NCI-H510A treated with DMSO at 0.1 percent for 48 hours (cell line): ENCODE measurements around the gene RFXAP.
A peak's percentile ranks its signal among the peaks of the same experiment; 100 is the strongest.
"Not testable (repeated sequence)": the region's sequence is repeated elsewhere in the genome, so short reads cannot be mapped to it uniquely, and the experiment has no call there.

Experiments used
- DNase-seq: peaks from one replicate; lab custom pipeline; 2025; lab: John Stamatoyannopoulos, UW

RFXAP gene, protein sequence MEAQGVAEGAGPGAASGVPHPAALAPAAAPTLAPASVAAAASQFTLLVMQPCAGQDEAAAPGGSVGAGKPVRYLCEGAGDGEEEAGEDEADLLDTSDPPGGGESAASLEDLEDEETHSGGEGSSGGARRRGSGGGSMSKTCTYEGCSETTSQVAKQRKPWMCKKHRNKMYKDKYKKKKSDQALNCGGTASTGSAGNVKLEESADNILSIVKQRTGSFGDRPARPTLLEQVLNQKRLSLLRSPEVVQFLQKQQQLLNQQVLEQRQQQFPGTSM

DNA sequence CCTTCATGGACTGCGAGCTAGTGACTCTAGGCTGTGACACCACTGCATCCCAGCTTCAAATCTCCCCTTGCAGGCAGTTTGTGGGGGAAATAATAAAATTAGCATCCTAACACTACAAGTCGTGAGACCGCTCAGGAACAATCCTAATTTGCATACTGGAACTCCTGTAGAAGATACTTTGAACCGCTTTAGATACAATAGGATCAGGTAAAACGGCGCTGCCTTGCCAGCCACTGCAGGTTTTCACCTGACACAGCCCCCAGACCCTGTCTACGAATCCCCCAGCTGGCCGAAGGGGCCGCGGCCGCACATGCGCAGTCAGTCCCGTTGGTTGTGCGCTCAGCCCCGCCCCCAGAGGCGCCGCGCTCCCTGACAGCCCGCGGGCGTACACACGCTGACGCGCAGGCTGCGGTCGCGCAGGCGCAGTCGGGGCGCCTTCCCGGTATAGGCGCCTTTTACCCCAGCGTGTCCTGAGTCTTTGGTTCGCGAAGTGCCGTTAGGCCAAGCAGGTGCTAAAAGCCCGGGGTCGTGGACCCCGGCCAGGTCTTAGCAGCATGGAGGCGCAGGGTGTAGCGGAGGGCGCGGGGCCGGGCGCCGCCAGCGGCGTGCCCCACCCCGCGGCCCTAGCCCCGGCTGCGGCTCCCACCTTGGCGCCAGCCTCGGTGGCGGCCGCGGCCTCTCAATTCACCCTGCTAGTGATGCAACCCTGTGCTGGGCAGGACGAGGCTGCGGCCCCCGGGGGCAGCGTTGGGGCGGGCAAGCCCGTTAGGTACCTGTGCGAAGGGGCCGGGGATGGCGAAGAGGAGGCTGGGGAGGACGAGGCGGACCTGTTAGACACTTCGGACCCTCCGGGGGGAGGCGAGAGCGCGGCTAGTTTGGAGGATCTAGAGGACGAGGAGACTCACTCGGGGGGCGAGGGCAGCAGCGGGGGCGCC, at the start of gene RFXAP:
RFXAP (plus strand) TSS at position 419 of the 935 bp plus-strand sequence; CDS start at position 555, 136 bp downstream.
- peak; percentile 84 for DNase-seq

DNA sequence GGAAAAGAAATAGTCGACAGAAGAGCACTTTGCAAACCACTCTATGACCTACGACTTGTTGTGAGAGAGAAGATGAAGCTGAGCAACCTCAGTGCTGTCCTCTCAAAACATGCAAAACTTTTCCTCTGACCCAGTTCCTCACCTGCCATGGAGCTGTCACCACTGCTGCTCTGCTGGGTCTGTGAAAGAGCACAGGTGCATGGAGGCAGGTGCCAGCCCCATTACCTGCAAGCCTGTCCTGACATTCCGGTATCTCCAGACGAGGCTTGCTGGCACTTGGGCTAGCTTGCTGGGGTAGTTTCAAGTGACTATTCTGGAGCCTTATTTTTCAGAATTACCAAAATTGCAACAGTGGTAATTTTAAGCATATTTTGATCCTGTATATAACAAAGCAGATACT, 49.5 kb upstream of the RFXAP start:
- no peak for DNase-seq

DNA sequence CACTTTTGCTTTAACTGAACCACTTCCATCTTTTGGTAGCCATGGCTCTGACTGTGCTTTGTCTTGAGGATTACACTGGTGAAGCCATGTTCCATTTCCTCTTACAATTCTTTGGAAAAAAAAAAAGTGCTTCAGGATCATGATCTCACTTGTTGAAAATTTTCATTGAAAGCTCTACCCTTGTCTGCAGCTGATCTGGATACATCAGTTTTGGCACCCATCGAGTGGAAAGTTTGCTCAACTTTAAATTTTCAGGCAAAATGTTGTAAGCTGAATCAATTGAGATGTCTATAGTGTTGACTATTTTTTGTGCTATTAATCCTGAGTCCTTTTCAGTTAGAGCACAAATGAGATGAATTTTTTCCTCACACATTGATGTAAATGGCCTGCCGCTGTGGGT, 48.3 kb upstream of the RFXAP start:
- no peak for DNase-seq

DNA sequence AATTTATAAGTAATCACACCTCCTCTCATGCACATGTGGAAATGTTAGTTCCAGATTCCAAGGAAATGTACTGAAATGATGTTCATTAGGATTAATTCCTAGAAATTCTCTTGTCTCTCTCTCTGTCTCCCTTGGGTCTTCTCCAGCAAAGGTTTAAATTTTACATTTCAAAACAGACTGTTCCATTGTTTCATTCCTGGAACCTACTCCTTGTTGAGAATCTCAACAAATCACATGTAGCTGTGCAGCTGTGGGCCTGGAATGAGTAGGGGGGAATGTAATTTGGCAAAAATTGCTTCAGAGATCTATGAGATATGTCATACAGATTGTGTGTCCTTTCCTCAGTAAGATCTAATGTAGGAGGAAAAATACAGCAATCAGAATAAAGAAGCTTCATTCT, 46.2 kb upstream of the RFXAP start:
- no peak for DNase-seq

DNA sequence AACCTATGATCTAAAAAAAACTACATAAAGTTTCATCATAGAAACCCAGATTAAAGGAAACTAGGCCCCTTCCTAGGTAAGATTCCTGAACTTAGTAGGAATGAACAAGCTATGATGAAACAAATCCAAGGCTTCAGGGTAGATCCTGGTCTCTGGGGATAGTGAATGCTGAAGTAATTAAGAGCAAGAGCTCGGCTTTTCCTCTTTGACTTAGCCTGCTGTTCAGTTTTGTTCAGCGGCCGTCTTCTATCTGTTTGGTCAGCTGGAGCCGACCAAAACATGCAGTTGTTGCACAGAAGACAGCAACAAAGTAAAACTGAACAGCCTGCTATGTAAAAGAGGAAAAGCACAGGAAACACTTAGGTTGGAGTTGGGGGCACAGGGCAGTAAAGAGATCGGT, 44.1 kb upstream of the RFXAP start:
- no peak for DNase-seq

DNA sequence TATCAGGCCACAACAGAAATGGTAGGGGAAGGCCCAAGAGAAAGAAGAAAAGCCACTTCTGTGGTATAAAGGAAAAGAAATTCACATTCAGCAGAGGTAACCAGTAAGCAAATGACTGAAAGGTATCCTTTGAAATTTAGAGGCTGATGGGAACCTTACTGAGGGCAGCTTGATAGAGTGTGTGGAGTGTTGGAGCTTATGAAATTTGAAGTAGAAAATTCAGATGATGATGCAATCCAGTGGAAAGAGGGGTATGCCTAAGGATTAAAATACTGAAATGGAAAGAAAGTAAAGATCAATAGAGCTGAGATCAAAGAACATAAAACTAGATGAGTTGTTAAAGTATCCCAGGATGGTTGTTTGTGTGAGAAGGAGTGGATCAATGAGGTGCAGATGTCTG, 42.8 kb upstream of the RFXAP start:
- no peak for DNase-seq

DNA sequence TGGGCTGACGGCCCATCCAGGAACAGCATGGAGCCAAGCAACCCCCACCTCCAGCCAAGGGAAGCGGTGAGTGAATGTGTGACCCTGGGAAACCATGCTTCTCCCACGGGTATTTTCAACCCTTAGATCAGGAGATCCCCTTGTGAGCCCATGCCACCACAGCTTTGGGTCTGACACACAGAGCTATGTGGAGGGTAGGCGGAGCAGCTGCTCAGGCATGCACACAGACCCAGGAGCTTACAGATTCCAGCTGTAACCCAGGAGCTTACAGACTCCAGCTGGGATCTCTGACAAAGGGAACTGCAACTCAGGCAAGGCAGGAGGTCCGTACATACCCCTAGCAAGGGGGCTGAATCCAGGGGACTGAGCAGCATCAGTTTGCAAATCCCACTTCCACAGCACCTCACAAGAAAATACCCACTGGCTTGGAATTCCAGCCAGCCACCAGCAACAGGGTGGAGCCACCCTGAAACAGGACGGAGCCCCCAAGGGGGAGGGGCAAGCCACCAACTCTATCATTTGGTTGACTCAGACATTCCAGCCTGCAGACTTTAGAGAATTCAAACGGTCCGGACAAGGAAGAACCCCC, 40.8 kb upstream of the RFXAP start:
- DNase-seq, result no peak

DNA sequence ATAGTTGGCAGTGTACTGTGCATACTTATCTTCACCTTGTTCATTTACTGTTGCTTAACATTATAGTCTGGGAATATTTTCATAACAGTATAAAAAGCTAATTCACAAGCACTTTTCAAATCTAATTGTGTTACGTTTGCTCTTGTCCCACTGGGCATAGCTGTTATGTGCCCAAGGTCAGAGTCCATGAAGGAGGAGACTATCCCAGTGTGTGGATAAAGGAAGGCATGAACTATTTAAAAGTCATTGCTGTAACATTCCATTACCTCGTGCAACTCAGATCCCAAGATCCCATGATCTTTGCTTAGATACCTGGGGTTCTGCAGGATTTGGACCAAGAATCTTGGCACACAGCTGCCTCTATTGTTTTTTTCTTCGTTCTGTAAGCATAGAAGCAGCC, 35.1 kb upstream of the RFXAP start:
- DNase-seq, result no peak

DNA sequence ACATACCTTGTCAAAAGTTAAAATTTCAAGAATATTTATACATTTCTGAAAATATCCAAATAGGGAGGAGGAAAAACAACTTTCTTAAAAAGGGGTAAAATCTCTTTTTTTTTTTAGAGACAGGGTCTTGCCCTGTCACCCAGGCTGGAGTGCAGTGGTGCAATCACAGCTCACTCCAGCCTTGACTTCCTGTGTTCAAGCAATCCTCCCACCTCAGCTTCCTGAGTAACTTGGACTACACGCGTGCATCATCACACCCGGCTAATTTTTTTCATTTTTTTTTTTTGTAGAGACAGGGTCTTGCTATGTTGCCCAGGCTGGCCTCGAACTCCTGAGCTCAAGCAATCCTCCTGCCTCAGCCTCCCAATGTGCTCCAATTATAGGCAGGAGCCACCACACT, 32.8 kb upstream of the RFXAP start:
- DNase-seq, result not testable (repeated sequence)

DNA sequence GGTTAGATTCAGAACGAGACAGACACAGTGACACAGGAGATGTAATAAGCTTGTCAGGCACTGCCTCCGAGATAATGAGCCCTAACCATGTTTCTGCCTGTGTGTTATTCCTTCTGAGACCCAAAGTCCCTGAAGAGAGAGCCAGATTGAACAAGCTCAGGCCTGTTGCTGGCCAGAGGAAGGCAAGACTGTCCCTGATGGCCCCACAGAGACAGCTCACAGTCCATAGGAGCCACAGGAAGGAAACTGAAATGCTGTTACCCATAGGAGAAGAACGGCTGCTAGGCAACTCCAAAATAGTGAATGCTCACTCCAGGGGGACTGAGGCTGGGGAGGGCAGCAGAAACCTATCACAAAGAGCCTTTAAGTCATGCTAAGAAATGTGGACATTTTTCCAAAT, 31.8 kb upstream of the RFXAP start:
- no peak for DNase-seq

DNA sequence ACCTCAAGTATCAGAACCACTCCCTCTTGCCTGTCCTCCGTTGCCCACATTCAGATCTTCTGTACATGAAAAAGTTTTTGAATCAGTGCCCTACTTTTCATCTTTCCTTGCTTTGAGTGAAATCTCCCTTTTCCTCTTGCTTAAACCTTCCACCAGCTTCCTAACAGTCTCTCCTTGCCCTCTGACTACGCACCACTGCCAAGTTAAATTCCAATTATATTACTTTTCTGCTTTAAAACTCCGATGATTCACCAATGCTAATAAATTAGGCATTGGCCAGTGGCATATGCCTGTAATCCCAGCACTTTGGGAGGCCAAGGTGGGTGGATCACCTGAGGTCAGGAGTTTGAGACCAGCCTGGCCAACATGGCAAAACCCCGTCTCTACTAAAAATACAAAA, 30.7 kb upstream of the RFXAP start:
- DNase-seq, result no peak

DNA sequence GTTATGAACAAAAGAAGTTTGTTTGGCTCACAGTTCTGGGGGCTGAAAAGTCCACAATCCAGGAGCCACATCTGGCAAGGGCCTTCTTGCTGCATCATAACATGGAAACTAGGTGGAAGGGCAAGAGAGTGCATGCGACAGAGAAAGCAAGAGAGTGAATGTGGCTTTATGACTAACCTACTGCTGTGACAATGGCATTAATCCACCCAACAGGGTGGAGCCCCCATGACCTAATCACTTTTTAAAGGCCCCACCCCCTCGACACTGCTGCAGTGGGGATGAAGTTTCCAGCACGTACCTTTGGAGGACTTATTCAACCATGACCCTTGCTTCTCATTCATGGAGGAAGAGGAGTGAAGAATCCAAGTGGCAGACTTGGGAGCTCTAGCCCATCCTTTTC, 30.0 kb upstream of the RFXAP start:
- DNase-seq, result no peak

DNA sequence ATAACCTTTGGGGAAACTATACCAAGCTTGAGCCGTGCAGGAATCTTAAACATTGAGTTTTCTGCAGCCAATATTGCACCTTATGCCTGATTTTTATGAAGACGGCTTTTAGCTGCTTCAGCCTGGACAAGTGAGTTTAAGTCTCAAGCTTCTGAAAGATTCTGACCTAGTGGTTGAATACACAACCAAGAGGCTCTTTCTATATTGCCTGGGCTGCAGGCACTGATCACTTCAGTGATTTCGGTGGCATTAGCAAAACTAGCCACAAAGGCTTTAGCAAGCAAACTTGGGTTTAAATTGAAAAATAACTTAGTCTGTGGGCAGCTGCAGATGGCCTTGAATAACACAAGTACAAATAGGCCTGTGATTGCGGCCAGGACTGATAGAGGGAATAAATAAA, 29.3 kb upstream of the RFXAP start:
- DNase-seq, result no peak

DNA sequence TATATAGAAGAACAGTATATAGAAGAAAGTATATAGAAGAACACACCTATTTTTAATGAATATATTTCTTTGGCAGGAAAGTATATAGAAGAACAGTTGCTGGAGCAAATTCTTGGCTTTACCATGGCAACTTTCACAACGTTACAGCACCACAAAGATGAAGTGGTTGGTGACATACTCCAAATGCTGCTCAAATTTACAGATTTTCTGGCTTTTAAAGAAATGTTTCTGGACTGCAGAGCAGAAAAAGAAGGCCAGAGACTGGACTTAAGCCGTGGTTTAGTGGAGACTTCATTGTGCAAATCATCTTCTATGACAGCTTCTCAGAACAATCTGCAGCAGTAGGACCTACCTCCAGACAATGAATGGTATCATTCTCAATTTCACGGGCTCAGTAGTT, 24.3 kb upstream of the RFXAP start:
- no peak for DNase-seq

DNA sequence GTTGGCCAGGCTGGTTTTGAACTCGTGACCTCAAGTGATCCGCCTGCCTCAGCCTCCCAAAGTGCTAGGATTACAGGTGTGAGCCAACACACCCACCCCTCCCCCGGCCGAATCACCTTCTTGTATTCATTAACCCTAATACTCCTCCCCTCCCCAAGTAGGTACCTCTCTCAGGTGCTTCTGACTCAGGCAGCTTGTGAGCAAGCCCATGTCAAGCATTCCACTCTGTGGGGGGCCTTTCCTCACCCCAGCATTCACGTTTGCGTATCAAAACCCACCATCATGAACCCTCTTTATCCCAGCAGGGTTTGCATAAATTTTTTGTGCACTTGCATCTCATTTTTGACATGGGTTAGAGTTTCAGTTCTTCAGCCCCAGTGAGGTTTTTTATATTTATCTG, 23.6 kb upstream of the RFXAP start:
- no peak for DNase-seq

DNA sequence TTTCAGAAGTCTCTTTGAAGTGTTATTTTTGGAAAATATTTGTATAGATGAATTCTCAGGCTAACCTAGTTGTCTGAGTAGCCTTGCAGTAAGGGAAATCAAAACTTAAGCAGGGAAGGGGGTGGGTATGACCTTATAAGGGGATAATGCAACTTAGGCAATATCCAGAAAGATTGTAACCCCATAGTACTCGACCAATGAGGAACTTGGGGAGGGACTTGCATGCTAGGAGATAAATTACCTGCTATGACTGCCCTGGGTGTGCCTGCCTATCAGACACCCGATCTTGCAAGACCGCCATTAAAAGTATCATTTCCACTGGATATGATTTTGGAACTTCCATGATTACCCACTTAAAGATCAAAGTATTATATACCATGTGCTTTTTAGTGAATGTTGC, 23.0 kb upstream of the RFXAP start:
- no peak for DNase-seq

DNA sequence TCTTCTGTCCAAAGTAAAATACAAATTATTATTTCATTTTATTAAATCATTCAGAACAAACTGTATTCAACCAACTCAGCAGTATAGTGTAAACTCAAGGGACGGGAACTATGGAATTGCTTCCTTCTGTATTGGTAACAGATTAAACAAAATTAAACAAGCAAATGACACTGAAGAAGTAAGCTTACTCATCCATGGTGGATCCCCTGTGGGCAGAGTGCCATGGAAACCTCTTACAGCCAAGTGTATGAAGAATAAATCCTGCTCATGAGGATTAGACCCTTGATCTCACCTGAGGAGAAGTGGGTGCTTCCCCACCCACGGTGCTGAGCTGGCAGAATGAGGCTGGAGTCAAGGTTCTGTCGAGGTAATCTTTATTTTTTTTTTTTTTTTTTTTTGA, 18.0 kb upstream of the RFXAP start:
- no peak for DNase-seq

DNA sequence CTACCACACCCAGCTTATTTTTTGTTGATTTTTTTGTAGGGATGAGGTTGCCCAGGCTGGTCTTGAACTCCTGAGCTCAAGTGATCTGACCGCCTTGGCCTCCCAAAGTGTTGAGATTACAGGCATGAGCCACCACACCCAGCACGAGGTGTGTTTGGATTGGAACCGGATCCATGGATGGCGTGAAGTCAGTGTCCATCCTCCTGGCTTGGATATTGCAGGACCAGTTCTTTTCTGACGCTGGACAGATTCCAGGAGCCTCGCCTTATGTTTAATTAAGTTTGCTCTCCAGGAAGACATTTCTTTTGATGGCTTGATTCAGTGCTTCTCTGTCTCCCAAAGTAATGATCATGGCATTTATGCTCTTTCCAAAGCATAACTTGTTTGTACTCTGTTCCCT, 14.4 kb upstream of the RFXAP start:
- no peak for DNase-seq

DNA sequence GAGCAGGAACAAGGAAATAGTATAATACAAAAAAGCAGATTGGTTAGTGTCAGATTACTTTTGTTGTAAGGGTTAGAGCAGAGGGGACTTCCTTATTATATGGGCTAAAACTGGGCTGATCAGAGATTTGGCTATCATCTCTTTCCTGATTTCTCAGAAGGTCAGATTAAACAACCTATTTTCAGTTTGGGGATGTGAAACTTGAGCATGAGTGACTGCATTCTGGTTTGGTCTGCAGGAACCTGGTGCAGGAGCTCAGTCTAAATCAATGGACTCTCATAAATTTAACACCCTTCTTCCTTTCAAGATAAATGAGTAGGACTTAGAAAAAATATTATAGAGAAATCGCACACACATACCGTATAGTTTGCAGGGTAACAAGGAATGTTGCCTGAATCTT, 12.9 kb upstream of the RFXAP start:
- no peak for DNase-seq

DNA sequence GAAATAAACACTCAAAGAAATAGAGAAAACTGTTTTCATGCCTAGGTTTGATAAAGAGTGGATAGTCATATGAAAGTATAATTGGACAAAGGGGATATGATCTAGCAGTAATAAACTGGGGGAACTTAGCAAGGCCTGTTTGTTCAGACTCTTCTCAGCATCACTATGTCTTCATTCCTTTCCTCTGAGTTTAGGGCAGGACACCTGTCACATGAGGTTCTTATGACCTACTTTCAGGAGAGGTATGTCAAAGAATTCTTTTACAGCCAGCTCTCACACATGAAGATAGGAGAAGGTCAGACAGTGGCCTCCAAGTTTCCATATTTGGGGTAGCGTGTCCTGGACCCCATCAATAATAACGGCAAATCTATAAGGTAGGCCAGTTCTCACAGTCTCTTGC, 11.4 kb upstream of the RFXAP start:
- no peak for DNase-seq

DNA sequence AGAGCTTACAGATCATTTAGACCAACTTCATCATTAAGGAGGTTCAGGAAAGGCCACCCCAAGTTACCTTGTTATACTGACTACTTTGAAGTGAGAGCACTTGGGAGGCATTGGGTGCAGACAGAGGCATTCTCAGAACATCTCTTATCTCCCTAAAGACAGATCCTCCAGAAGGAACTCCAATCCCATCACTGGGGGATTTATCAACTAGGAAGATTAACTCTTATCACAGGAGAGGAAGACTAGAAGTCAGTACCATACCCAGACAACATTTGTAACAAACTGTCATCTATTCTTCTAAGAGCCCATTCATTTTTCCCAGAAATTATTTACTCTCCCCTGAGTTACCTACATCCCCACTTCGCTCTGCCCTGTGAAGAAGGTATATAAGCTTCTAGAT, 5.8 kb upstream of the RFXAP start:
- DNase-seq, result no peak

DNA sequence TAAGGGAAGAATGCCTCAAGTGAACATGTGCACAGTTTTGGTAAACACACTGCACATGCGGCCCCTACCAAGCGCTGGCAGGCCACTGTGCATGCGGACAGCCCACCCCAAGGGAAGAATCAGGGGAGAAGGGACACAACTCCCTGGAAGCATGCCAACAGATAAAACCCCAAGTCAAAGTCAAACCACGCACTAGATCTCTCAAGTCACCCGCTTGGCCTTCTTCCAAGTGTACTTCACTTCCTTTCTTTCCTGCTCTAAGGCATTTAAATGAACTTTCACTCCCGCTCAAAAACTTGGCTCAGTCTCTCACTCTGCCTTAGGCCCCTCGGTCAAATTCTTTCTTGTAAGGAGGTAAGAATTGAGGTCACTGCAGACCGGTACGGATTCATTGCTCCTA, 4.6 kb upstream of the RFXAP start:
- no peak for DNase-seq

DNA sequence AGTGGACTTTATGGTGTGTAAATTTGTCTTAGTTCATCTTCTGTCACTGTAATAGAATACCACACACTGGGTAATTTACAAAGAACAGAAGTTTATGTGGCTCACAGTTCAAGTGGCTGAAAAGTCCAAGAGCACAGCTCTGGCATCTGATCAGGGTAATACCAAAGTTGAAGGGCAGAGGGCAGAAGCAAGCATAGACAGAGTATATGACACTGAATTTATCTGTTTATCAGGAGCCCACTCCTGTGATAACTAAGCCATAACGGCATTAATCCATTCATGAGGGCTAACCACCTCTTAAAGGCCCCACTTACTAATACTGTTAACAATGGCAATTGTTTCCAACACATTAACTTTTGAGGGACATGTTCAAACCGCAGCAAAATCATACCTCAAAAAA, 4.0 kb upstream of the RFXAP start:
- peak; percentile 5 for DNase-seq
